ENCODE measurements around the gene CCL19. TPM values are rescaled to one million over a fixed set of nuclear protein-coding genes. Genes with fewer than 3 reads are reported as not detected.
A peak's percentile ranks its signal among the peaks of the same experiment; 100 is the strongest.

Gene CCL19
- total RNA-seq, 1 experiment from 2014 or later: not detected

- intact Hi-C loops (cut with micrococcal nuclease; ENCODE audit: unreplicated experiment): loop anchor here (2.0 kb wide), 1 partner anchor 27 kb away; no protein-coding TSS in a partner anchor
- ChIA-PET CTCF (interaction anchor here (0.7 to 1.0 kb wide), 5 partner anchors 10 to 292 kb away, joined by 3 to 8 read pairs (median 4); no protein-coding TSS in a partner anchor), POLR2A (ENCODE audit: low non-redundant PET) (interaction anchor here (0.5 kb wide), 1 partner anchor 1589 kb away, joined by 4 read pairs; no protein-coding TSS in a partner anchor)
These were observed 11.0 kb upstream of the CCL19 start for GRCh38 chr9:34701769-34702736.

GRCh38 chr9:34701023-34701768 lies 10.1 kb upstream of the CCL19 start:
- Histone ChIP-seq H3K36me3 (ENCODE audit: insufficient read depth, low read length, poor library complexity, severe bottlenecking) (no peaks in the 10 kb centered on the region), H3K4me3 (ENCODE audit: low read depth, low read length, poor library complexity, severe bottlenecking) (peak overlapping the region; percentile 61), H3K27me3 (replicated peaks; ENCODE audit: insufficient read depth, low read depth, low read length, poor library complexity) (peaks cover 5% of the 10 kb centered on the region), H3K9me3 (ENCODE audit: low read depth, low read length, poor library complexity, severe bottlenecking) (no peaks in the 10 kb centered on the region), H3K27ac (ENCODE audit: low read depth, low read length, poor library complexity, severe bottlenecking) (no peak overlapping the region), H3K4me1 (ENCODE audit: insufficient read depth, low read length, poor library complexity, severe bottlenecking) (no peaks in the 10 kb centered on the region)
- CTCF ChIA-PET: no interaction called here
- TF ChIP-seq EZH2 (IDR thresholded peaks at IDR 0.05; ENCODE audit: borderline replicate concordance, low read depth, low read length, poor library complexity, severe bottlenecking): no peak
- peak; percentile 98 for TF ChIP-seq CTCF (conservative IDR thresholded peaks at IDR 0.05; ENCODE audit: low read depth, low read length)
- POLR2A ChIA-PET (ENCODE audit: low non-redundant PET): no interaction called here
- DNase-seq (ENCODE audit: low spot score): peak; percentile 83
- intact Hi-C loops (cut with micrococcal nuclease; ENCODE audit: unreplicated experiment): no loop called here
- BruUV-seq (replicated peaks): no TSS peak

More at GRCh38 chr9:34701769-34702736, 11.0 kb upstream of the CCL19 start:
- H3K4me3 ChIP-seq (ENCODE audit: low read depth, low read length, poor library complexity, severe bottlenecking): peak overlapping the region; percentile 61
- peak; percentile 99 for TF ChIP-seq CTCF (conservative IDR thresholded peaks at IDR 0.05; ENCODE audit: low read depth, low read length)
- no peak for TF ChIP-seq EZH2 (IDR thresholded peaks at IDR 0.05; ENCODE audit: borderline replicate concordance, low read depth, low read length, poor library complexity, severe bottlenecking)
- H3K36me3 ChIP-seq (ENCODE audit: insufficient read depth, low read length, poor library complexity, severe bottlenecking): no peaks in the 10 kb centered on the region
- H3K9me3 ChIP-seq (ENCODE audit: low read depth, low read length, poor library complexity, severe bottlenecking): no peaks in the 10 kb centered on the region
- H3K27me3 ChIP-seq (replicated peaks; ENCODE audit: insufficient read depth, low read depth, low read length, poor library complexity): peaks cover 5% of the 10 kb centered on the region
- no TSS peak for BruUV-seq (replicated peaks)
- peak; percentile 81 for DNase-seq (ENCODE audit: low spot score)
- H3K4me1 ChIP-seq (ENCODE audit: insufficient read depth, low read length, poor library complexity, severe bottlenecking): no peaks in the 10 kb centered on the region
- H3K27ac ChIP-seq (ENCODE audit: low read depth, low read length, poor library complexity, severe bottlenecking): no peak overlapping the region

GRCh38 chr9:34694811-34695210 lies 3.7 kb upstream of the CCL19 start:
- DNase-seq (ENCODE audit: low spot score): no peak
- intact Hi-C loops (cut with micrococcal nuclease; ENCODE audit: unreplicated experiment): no loop called here
- POLR2A ChIA-PET (ENCODE audit: low non-redundant PET): no interaction called here
- Histone ChIP-seq H3K27me3 (replicated peaks; ENCODE audit: insufficient read depth, low read depth, low read length, poor library complexity) (no peaks in the 10 kb centered on the region), H3K4me3 (ENCODE audit: low read depth, low read length, poor library complexity, severe bottlenecking) (no peak overlapping the region), H3K9me3 (ENCODE audit: low read depth, low read length, poor library complexity, severe bottlenecking) (no peaks in the 10 kb centered on the region), H3K4me1 (ENCODE audit: insufficient read depth, low read length, poor library complexity, severe bottlenecking) (no peaks in the 10 kb centered on the region), H3K36me3 (ENCODE audit: insufficient read depth, low read length, poor library complexity, severe bottlenecking) (no peaks in the 10 kb centered on the region), H3K27ac (ENCODE audit: low read depth, low read length, poor library complexity, severe bottlenecking) (no peak overlapping the region)
- no TSS peak for BruUV-seq (replicated peaks)
- no peak for TF ChIP-seq EZH2 (IDR thresholded peaks at IDR 0.05; ENCODE audit: borderline replicate concordance, low read depth, low read length, poor library complexity, severe bottlenecking)
- no peak for TF ChIP-seq CTCF (conservative IDR thresholded peaks at IDR 0.05; ENCODE audit: low read depth, low read length)
- CTCF ChIA-PET: no interaction called here

All from A673 (cell line).